Activated CD4-positive, CD25-positive, alpha-beta regulatory T cell (primary cell): ENCODE measurements around the gene DNAJC6.

Experiments
- DNase-seq, 4 experiments: peaks; one replicate each; lab custom pipeline; 2025; lab: John Stamatoyannopoulos, UW

The DNAJC6 gene

GRCh38 chr1:65401612-65402011, 92.3 kb downstream of the DNAJC6 start:
- DNase-seq, result no peak

- DNase-seq, result no peak
Measured at GRCh38 chr1:65404941-65405340, 95.6 kb downstream of the DNAJC6 start.

GRCh38 chr1:65407877-65408276, 98.5 kb downstream of the DNAJC6 start:
- no peak for DNase-seq

- no peak for DNase-seq
Measured at GRCh38 chr1:65409314-65409713, 100.0 kb downstream of the DNAJC6 start.

GRCh38 chr1:65409816-65410326, 100.5 kb downstream of the DNAJC6 start:
- DNase-seq, result no peak

- no peak for DNase-seq
Measured at GRCh38 chr1:65412256-65412983, 103.1 kb downstream of the DNAJC6 start.

GRCh38 chr1:65412984-65413375, 103.6 kb downstream of the DNAJC6 start:
- DNase-seq, result no peak

- DNase-seq, result no peak
Measured at GRCh38 chr1:65414538-65414937, 105.2 kb downstream of the DNAJC6 start.

GRCh38 chr1:65416767-65417166, 107.4 kb downstream of the DNAJC6 start:
- no peak for DNase-seq

- DNase-seq, result no peak
Measured at GRCh38 chr1:65417729-65418128, 108.4 kb downstream of the DNAJC6 start.

- DNase-seq, result no peak
Measured at GRCh38 chr1:65418522-65419185, 109.3 kb downstream of the DNAJC6 start.

- peak; percentile 96 to 98 (median 98) for DNase-seq
Measured at GRCh38 chr1:65419681-65420589, 110.6 kb downstream of the DNAJC6 start.

- DNase-seq, result no peak
Measured at GRCh38 chr1:65420590-65421350, 111.4 kb downstream of the DNAJC6 start, which contains the start of the genes LEPR and LEPROT. Gene LEPR (plus strand): TSS chr1:65420668. CDS start chr1:65565566, 144,898 bp downstream. Gene LEPROT (plus strand): TSS chr1:65420668. CDS start chr1:65420725, 57 bp downstream.

- DNase-seq, result no peak
Measured at GRCh38 chr1:65421351-65422025, 112.1 kb downstream of the DNAJC6 start.

- DNase-seq, result no peak
Measured at GRCh38 chr1:65422241-65423203, 113.2 kb downstream of the DNAJC6 start.

GRCh38 chr1:65423884-65424572, 114.7 kb downstream of the DNAJC6 start:
- no peak for DNase-seq

- DNase-seq, result no peak
Measured at GRCh38 chr1:65424573-65424889, 115.2 kb downstream of the DNAJC6 start.

GRCh38 chr1:65425006-65425405, 115.7 kb downstream of the DNAJC6 start:
- DNase-seq, result no peak

GRCh38 chr1:65425697-65426096, 116.4 kb downstream of the DNAJC6 start:
- DNase-seq, result no peak
